HFFc6 (cell line): Measurements from ENCODE around the gene CERS6. TPM values are rescaled to one million over a fixed set of nuclear protein-coding genes. Genes with fewer than 3 reads are reported as not detected.

Source experiments
- DNase-seq: peaks from one replicate; pipeline ENCODE4 v3.0.0-alpha.2; 2018
- H3K27ac Mint-ChIP-seq: 2 replicates; pipeline ENCODE4 v1.8.0; 2020; ENCODE audit warnings: mild to moderate bottlenecking, mixed read lengths
- H3K27me3 Mint-ChIP-seq: 2 replicates; pipeline ENCODE4 v1.8.0; 2021; ENCODE audit warnings: mild to moderate bottlenecking, moderate library complexity, mixed read lengths; ENCODE audit not compliant: insufficient read depth
- H3K36me3 Mint-ChIP-seq: 2 replicates; pipeline ENCODE4 v1.8.0; 2021; ENCODE audit warnings: low read depth, mixed read lengths
- H3K4me1 Mint-ChIP-seq: 2 replicates; pipeline ENCODE4 v1.8.0; 2020; ENCODE audit warnings: low read depth, mixed read lengths
- H3K4me3 Mint-ChIP-seq: 2 replicates; pipeline ENCODE4 v1.8.0; 2020; ENCODE audit warnings: mild to moderate bottlenecking, moderate library complexity, mixed read lengths
- H3K9me3 Mint-ChIP-seq: 2 replicates; pipeline ENCODE4 v1.8.0; 2020; ENCODE audit warnings: mild to moderate bottlenecking, mixed read lengths
- CTCF ChIP-seq: fragments of 200-600 bp; sonication (generic); IDR thresholded peaks from 2 replicates; pipeline ENCODE4 v1.5.0; 2021; ENCODE audit warnings: antibody characterized with exemption, mild to moderate bottlenecking
- total RNA-seq, 6 experiments: library from RNA; stranded (reverse); fragmentation: NEBNext Ultra II Directional; extraction: Animal tissue kit (Norgen Biotek cat#: 25700); gene quantifications; 2 replicates in 1 of 6; 3 replicates in 5 of 6; pipeline ENCODE4 v1.2.3, GENCODE V29; 2021

CERS6 gene
- total RNA-seq, 6 experiments from 2014 or later: 6.2 to 9.9 (median 7.5) TPM

- DNase-seq: no peak
- no peak overlapping the region for H3K4me3 Mint-ChIP-seq
- H3K4me1 Mint-ChIP-seq: peaks cover 65% of the 10 kb centered on the region
- no peak for TF ChIP-seq CTCF
- no peaks in the 10 kb centered on the region for H3K36me3 Mint-ChIP-seq
- no peaks in the 10 kb centered on the region for H3K27me3 Mint-ChIP-seq
- no peaks in the 10 kb centered on the region for H3K9me3 Mint-ChIP-seq
- H3K27ac Mint-ChIP-seq: no peak overlapping the region
Observed at GRCh38 chr2:168517816-168518215, 61.7 kb downstream of the CERS6 start.

DNA sequence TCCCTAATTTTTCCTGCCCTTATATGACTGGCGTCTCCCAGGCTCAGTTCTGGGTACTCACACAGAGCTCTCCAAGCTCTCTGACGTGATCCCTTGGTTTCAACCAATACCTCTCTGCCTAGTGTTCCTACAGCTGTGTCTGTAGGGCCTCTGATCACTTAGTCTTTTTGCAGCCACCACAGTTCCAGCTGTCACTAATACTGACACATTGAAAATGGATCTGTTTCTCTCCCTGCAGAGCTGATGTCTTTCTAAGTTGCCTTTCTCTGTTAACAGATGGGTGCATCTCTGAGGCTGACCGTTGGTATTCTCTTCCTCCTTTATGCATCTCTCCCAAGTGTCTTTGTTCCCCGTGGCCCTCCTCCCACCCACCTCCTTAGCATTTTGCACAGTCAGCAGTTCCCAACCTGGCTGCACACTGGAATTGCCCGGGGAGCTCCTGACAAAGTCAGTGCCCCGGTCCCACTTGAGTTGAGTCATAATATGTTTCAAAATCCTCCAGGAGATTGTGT, 62.5 kb downstream of the CERS6 start:
- H3K4me1 Mint-ChIP-seq: peaks cover 65% of the 10 kb centered on the region
- no peak overlapping the region for H3K4me3 Mint-ChIP-seq
- H3K27me3 Mint-ChIP-seq: no peaks in the 10 kb centered on the region
- H3K27ac Mint-ChIP-seq: no peak overlapping the region
- no peak for DNase-seq
- TF ChIP-seq CTCF: no peak
- H3K9me3 Mint-ChIP-seq: no peaks in the 10 kb centered on the region
- no peaks in the 10 kb centered on the region for H3K36me3 Mint-ChIP-seq

DNA sequence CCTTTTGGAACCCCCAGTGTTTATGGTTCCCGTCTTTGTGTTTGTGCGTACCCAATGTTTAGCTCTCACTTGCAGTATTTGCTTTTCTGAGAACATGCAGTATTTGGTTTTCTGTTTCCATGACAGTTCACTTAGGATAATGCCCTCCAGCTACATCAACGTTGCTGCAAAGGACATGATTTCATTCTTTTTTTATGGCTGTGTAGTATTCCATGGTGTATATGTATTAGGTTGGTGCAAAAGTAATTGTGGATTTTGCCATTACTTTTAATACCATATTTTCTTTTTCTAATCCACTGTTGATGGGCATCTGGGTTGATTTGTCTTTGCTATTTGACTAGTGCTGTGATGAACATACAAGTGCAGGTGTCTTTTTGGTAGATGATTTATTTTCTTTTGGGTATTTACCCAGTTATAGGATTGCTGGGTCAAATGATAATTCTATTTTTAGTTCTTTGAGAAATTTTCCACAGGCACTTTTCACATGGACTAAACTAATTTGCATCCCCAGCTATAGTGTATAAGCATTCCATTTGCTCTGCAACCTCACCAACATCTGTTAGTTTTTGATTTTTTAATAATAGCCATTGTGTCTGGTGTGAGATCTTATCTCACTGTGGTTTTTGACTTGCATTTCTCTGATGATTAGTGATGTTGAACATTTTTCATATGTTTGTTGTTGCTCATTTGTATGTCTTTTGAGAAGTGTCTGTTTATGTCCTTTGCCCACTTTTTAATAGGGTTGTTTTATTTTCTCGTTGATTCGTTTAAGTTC, 63.6 kb downstream of the CERS6 start:
- no peak for TF ChIP-seq CTCF
- H3K4me1 Mint-ChIP-seq: peaks cover 56% of the 10 kb centered on the region

DNA sequence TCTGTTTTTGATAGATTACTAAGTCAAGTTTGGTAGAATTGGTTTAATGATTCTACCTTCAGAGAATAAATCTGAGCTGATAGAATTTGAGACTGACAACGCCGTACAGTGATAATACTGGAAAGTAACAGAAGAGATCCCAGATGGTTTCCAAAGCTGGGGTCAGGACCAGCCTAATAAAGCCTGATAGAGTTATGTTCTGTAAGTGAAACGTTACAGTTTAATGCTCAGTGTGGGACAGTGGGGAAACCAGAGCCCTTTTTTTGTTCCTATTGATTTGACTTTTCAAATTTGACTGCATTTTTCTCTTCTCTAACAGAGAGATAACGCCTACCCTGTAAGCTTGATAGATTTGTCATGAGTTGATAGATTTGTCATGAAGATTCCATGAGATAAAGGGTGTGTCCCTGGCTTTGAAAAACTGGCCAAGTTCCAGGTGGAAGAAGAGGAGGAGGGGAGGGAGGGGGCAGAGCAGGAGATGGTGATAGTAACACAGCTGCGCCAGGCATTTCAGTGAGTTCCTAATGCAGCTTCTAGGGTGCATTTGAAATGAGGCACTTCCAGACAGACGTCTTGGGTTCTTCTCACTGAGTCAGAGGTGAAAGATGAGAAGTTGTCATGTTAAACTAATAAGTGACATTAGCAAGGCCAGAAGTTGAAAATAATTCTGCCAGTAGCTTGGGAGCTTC, 65.1 kb downstream of the CERS6 start:
- H3K4me3 Mint-ChIP-seq: no peak overlapping the region
- peaks cover 45% of the 10 kb centered on the region for H3K4me1 Mint-ChIP-seq
- TF ChIP-seq CTCF: no peak
- no peaks in the 10 kb centered on the region for H3K27me3 Mint-ChIP-seq
- no peak overlapping the region for H3K27ac Mint-ChIP-seq
- no peak for DNase-seq
- no peaks in the 10 kb centered on the region for H3K36me3 Mint-ChIP-seq
- H3K9me3 Mint-ChIP-seq: no peaks in the 10 kb centered on the region

More for the DNA sequence above, 63.6 kb downstream of the CERS6 start:
- Mint-ChIP-seq H3K36me3 (no peaks in the 10 kb centered on the region), H3K27ac (no peak overlapping the region), H3K27me3 (no peaks in the 10 kb centered on the region), H3K4me3 (no peak overlapping the region), H3K9me3 (no peaks in the 10 kb centered on the region)
- DNase-seq: peak; percentile 25

- TF ChIP-seq CTCF: no peak
- DNase-seq: no peak
- H3K9me3 Mint-ChIP-seq: no peaks in the 10 kb centered on the region
- no peaks in the 10 kb centered on the region for H3K36me3 Mint-ChIP-seq
- H3K27me3 Mint-ChIP-seq: no peaks in the 10 kb centered on the region
- peaks cover 47% of the 10 kb centered on the region for H3K4me1 Mint-ChIP-seq
- H3K27ac Mint-ChIP-seq: no peak overlapping the region
- H3K4me3 Mint-ChIP-seq: no peak overlapping the region
Observed at GRCh38 chr2:168522446-168522845, 66.4 kb downstream of the CERS6 start.
